Gastroesophageal sphincter (tissue), 3 donors: ENCODE results near the gene ANKRD31.
A peak's percentile ranks its signal among the peaks of the same experiment; 100 is the strongest.

Source experiments
- EP300 ChIP-seq: sonication (generic); formaldehyde crosslinking; IDR thresholded peaks from one replicate; pipeline ENCODE4 v1.6.1; 2017; ENCODE audit warnings: antibody characterized with exemption, mild to moderate bottlenecking
- TF ChIP-seq, protein P1 (sequence below), 4 experiments: fragments of 200-600 bp in 2 of 4; fragments of 450-650 bp in 2 of 4; sonication (generic) in 1 of 4; IDR thresholded peaks; one replicate each; pipeline ENCODE4 v1.5.1; 2017 to 2019; ENCODE audit warnings: antibody characterized with exemption in 4 of 4, mild to moderate bottlenecking in 2 of 4, moderate library complexity in 2 of 4

DNA sequence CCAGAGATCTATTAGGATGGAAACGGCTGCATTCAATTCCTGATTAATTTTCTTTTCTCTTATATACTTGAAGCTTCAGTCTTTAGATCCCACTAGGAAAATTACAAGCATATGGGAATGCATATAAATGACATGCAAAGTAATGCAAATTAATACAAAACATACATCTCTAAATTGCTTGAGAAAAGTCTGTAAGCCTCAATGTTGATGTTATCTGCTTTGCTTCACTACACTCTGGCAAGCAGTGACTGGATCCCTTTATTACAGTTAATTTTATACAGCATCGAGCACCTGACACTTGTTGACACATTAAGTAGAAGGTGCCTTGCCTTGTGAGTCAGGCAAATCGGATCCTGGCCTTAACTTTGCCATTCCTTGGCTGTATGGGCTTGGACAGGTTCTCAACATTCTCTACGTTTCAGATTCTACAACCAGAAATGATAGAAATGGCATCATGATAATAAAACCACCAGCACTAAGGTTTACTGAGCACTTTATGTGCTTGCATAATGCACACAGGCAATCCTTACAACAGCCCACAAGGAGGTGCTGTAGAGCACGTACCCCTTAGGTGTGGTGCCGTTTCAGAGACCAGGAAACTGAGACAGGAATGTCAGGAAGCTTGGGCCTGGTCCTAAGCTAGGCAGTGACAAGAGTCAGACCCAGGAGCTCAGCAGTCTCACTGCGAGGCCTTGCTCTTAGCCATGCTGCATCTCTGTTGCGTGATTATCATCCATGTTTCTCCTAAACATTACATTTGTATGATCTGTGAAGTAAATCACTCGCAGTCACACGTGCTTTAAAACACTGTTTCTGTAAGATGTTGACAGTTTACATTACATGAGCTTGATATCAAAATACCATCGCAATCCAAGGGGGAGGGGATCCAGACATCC, 187.0 kb downstream of the ANKRD31 start:
- TF ChIP-seq, protein P1, sequence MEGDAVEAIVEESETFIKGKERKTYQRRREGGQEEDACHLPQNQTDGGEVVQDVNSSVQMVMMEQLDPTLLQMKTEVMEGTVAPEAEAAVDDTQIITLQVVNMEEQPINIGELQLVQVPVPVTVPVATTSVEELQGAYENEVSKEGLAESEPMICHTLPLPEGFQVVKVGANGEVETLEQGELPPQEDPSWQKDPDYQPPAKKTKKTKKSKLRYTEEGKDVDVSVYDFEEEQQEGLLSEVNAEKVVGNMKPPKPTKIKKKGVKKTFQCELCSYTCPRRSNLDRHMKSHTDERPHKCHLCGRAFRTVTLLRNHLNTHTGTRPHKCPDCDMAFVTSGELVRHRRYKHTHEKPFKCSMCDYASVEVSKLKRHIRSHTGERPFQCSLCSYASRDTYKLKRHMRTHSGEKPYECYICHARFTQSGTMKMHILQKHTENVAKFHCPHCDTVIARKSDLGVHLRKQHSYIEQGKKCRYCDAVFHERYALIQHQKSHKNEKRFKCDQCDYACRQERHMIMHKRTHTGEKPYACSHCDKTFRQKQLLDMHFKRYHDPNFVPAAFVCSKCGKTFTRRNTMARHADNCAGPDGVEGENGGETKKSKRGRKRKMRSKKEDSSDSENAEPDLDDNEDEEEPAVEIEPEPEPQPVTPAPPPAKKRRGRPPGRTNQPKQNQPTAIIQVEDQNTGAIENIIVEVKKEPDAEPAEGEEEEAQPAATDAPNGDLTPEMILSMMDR (IDR thresholded peaks at IDR 0.05) = peak; percentile 51 to 76 (median 57)
- TF ChIP-seq EP300 = no peak
